HepG2 (cell line): Measurements from ENCODE around the gene APOM.

Experiments
- CBFB ChIP-seq: sonication (generic); formaldehyde crosslinking; IDR thresholded peaks from 2 replicates; pipeline ENCODE4 v1.4.0; 2020; ENCODE audit warnings: missing genetic modification reagents
- FOXJ3 ChIP-seq: sonication (generic); formaldehyde crosslinking; IDR thresholded peaks from 2 replicates; pipeline ENCODE4 v1.4.0; 2020; ENCODE audit warnings: missing genetic modification reagents, mild to moderate bottlenecking, borderline replicate concordance
- HOXA3 ChIP-seq: sonication (generic); formaldehyde crosslinking; IDR thresholded peaks from 2 replicates; pipeline ENCODE4 v1.5.0; 2020; ENCODE audit warnings: missing genetic modification reagents
- ZNF382 ChIP-seq: sonication (generic); formaldehyde crosslinking; IDR thresholded peaks from 2 replicates; pipeline ENCODE4 v1.5.0; 2020; ENCODE audit warnings: missing genetic modification reagents, mild to moderate bottlenecking, borderline replicate concordance
- TF ChIP-seq, protein P1 (sequence below): sonication (generic); formaldehyde crosslinking; IDR thresholded peaks from 2 replicates; pipeline ENCODE4 v1.8.1; 2023; ENCODE audit warnings: missing genetic modification reagents, inconsistent platforms, borderline replicate concordance

DNA sequence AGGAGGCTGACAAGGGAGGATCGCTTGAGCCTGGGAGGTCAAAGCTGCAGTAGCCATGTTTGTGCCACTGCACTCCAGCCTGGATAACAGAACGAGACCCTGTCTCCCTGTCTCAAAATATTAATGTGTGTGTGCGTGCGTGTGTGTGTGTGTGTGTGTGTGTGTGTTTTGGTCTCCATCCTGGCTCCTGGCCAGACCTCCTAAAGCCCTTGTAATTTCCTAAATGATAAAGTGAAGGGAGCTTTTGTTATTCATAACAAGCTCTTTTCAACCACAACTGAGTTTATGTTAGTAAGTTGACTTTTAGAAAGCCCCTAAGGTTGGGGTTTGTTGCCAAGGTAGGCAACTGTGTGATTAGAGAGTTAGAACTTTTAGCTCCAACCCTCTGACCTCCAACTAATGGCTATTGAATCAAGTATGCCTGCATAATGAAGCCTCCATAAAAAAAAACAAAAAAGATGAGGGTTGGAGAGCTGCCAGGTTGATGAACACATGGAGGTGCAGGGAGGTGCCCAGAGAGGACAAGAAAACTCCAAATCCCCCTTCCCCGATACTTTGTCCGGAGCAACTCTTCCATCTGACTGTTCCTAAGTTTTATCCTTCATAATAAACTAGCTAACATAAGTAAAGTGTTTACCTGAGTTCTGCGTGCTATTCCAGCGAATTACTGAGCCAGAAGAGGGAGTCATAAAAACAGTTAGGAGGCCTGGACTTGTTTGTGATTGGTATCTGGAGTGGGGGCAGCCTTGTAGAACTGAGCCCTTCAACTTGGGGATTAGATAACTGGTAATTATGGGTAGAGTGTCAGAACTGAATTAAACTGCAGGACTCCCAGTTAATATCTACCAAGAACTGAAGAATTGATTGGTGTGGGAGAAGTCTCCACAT is 45.9 kb upstream of the APOM start:
- TF ChIP-seq ZNF382 (CRISPR knock-in tag) = no peak
- no peak for TF ChIP-seq FOXJ3
- no peak for TF ChIP-seq CBFB (CRISPR knock-in tag)
- TF ChIP-seq, protein P1, sequence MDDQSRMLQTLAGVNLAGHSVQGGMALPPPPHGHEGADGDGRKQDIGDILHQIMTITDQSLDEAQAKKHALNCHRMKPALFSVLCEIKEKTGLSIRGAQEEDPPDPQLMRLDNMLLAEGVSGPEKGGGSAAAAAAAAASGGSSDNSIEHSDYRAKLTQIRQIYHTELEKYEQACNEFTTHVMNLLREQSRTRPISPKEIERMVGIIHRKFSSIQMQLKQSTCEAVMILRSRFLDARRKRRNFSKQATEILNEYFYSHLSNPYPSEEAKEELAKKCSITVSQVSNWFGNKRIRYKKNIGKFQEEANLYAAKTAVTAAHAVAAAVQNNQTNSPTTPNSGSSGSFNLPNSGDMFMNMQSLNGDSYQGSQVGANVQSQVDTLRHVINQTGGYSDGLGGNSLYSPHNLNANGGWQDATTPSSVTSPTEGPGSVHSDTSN (CRISPR knock-in tag) = no peak
- TF ChIP-seq HOXA3 (CRISPR knock-in tag) = no peak
